ENCODE measurements around the gene NAT9.

The NAT9 gene, protein sequence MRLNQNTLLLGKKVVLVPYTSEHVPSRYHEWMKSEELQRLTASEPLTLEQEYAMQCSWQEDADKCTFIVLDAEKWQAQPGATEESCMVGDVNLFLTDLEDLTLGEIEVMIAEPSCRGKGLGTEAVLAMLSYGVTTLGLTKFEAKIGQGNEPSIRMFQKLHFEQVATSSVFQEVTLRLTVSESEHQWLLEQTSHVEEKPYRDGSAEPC

DNA sequence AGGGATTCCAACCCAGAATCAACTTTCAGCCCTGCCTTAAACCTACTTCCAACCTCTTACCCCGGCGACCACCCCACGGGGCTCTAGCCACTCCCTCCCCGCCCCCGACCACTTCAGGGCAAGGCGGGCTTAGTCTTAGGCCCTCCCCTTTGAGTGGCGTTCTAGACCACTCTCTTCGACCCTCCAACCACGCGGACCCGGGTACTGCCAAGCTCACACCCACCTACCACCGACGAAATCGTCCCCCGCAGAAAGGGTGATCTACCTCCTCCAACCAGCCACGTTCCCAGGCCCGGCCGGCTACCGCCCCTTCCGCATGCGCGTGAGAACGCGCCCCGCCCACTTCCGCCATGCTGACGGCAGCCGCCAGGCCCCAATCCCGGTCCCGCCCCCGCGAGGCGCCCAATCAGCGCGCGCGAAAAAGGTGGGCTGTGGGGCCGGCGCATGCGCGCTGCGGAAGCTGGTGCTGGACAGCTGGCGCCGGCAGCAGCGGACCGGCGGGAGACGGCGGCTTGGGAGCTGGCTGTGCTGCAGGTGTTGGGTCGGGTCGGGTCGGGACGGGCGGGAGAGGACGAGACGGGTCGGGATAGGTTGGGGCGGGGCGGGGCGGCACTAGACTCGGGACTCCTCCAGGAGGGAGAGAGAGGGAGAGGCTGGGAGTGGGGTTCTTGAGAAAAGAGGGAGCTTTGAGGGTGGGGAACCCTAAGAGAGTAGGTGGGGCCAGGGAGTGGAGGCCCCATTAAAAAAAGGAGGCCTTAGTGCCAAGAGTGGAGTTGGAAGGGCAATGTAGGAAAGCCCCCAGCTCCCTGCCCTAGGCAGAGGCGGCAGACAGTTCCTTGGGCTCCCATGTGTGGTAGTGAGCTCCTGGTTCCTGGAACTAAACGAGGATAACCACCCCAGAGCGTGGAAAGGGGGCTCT is at the start of gene NAT9:
Gene NAT9, minus strand, starts transcription at position 302 of the 919 bp plus-strand sequence. CDS start 647 bp downstream, outside the sequence.
- DNase-seq = peak; percentile 81

DNA sequence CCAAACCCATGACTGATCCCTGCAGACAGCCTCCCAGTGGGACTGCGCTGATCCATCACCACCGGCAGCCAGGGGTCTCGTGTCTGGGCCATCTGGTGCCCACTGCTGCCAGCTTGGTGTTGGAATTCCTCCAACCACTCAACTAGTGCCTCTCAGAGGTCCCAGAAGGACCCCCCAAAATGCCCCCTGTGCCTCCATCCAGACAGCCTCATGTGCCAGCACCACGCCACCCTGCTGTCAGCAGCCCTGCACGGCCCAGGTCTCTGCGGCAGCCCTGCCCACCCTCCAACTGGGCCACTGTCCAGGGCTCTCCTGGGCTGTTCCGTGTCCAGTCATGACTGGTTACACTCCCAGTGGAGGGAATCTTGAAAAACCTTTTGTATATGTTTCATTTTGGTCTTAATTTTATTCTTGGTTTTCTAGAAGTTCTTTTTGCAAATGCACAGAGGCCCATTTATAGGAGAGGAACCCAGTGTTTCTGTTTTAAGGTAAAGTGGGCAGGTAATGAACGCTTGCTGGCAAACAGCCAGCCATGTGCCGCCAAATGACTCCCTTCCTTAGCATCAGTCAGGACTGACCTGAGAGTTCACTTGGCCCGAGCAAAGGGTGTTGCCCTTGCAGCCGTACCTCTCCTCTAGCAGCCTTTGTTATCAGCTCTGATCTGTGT is 48.9 kb upstream of the NAT9 start:
- no peak for DNase-seq

DNA sequence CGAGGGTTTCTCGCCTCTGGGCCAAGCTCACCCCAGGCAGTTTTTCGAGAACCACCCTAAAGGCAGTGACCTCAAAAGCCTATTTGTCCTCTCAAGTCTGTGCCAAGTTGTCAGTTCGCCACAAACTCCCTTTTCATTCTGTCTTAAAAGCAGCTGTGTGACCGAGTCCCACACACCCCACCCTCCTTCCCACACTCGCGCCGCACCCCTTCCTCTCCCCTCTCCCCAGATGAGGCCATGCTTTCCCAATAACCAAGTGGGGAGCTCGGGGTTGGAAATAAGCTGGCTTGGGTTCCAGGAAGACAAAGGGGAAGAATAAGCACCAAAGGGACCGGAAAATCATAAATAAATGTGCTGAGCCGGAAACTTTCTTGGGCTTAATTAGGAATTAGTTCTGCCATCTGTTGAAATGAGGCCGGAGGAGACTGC is 46.8 kb upstream of the NAT9 start:
- DNase-seq = no peak

DNA sequence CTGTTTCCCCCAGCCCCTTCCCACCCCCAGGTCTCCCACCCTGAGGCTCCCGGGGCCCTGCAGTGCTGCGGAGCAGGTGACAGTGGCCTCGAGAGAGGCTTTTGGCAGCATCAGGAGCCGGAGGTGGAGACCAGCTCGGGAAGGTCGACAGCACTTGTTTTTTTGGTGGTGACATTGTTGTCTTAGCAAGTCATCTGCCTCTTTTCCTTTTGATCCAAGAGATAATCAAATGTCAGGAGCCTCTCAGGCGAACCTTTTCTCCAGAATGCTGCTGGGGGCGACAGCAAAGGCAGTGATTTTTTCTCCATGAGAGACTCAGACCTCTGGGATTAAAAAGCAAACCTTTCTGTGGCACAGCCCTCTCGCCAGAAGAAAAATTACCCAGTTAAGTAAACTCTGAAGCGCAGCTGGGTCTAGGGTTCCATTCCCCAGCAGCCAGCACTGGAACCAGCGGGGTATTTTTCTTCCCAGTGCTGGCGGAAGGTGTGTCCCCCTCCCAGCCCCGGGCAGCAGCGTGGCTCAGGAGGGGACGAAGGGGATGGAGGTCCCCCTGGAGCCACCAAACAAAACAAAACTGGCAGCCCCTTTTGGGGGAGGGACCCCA is 46.3 kb upstream of the NAT9 start:
- no peak for DNase-seq

DNA sequence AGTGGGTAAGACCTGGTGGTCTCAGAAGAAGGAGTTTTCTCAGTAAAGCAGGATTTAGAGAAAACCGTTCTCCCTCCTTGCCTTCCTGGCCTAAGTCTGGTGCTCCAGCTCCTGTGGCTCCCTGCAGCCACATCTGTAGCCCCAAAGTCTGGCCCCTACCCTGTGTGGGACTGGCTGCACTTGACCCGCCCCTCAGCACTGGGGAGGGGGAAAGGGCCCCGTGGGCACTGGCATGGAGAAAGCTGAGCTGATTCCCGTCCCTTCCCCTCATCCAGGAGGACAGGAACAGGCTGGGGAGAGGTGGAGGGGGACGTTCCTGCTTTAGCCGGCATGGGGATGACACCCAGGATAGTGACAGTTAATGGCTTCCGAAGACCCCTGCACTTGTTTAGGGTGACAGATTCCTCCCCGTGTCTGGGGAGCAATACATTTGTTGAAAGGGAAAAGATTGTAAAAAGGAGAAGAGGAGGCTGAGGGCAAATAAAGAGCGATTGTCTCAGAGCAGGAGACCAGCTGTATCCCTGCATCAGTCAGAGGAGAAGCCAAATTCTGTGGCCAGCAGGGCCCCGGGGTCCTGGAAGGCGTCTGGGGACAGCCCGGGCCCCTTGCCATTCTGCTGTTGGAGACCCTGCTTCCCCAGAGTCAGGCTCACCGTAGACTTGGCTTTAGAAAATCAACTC is 45.6 kb upstream of the NAT9 start:
- DNase-seq = no peak

DNA sequence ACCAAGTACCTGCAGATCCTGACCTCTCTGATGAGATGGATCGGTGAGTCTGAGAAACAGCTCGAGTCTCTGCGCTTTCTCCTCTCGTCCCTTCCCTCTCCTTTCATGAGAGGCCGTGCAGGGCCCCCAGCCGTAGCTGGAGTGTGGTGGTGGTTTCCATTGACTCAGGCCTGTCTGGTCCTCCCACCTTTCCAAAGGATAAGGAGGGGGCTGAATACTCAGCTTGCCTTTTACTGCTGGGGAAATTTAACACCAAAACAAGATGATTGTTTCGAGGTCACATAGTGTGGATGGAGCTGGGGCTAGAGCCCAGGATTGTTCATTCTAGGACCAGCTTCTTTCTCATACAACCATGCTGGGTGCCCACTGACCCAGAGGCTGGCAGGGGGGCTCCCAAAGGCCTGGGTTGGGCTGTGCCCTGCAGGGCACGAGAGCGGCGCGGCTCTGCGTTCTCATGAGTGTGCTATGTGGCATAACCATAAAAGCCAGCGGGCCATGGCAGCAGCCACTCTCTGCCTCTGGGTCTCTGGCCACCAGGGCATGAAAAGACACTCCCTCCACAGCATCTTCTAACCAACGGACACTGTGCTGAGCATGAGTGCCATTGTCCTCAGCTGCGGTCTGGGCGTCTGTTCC is 43.8 kb upstream of the NAT9 start:
- DNase-seq = no peak

DNA sequence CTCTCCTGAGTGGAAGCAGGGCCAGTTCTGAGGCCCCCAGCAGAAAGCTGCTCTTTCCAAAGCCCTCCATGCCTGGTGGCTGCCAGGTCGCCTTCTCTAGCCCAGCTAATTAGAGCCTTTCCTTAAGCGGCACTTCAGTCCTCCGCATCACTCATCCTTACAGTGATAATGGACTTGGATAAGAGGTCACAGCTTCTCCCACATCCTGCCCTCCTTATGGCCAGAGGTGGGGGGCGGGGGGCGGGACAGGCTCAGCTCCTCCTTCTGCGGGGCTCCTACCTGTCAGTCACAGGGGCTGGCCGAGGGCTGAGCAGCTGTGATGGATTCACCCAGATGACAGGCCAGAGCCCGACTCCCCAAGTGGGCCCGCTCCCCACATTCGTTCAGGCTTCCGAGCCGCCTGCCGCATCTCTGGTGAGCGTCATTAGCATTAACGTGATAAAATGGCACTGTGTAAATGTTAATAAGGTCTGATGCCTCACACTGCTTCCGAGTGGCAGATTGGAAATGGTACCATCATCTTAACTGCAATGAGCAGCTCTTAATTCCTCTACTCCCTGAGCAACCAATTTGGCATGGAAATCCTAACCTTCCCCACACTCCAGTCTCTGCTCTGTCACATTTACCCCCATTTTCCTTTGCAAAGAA is 42.3 kb upstream of the NAT9 start:
- no peak for DNase-seq

DNA sequence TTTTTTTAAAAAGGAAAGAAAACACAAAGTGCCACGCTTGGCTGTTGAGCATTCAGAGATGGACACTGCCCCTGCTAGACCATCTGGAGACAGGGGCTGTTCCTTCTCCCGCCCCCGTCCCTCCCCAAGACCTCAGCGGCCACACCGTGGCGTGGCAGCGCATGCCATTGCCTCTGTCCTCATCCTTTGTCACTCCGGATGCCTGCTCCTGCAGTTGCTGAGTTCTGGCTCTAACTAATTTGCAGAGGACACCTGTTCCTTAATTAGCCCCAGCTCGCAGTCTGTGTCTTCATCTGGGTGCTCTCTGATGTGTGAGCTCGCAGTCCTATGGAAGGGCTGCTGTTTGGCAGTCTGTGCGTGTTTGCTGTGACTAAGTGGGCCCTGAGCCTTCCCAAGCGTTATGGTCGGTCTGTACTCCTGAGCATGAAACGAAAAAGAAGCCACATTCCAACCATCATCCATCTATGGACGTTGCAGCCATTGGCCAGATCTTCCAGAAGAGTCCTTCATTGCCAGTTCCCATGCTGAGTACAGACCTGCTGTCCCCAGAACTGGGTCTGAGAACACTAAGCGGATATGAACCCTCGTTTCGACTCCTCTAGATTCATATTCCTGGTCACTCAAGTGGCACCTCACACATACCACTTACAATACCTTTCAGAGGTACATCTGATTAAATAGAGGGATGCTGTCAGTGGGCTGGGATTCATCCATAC is 40.9 kb upstream of the NAT9 start:
- DNase-seq = no peak

DNA sequence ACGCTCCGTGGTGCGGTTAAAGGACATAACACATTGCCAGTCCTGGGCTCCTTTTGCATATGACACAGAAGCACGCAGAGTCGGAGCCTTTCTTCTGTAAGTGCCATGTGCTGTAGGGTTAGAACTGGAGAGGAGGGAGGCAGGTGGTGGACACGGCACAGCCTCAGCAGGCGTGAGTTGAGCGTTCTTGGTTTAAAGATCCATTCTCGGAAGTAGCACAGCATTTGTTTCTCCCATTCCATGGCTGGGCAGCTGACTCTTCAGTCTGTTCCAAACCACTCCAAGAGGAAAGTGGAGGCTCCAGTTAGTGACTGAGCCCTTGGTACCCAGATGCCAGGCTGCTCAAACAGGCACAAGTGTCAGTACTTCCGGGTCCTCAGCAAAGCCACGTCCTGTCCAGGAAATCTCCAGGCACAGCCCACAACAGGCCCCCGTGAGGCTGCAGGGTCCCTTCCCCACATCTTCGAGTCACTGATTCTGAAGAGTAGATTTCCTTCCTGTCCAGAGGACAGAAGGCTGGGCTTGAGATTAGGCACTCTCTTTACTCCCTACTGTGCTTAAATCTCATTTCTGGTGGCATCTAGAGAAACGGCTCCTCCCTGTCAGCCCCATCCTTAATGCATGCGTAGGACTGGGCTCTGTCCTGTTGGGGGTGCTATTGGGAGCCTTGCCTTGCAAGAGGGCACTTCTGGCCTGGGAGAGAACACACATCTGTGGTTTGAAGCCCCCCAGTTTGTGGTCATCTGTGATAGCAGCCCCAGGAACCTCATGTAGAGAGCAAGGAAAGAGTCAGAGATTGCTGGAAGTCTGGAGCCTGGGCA is 39.6 kb upstream of the NAT9 start:
- no peak for DNase-seq

DNA sequence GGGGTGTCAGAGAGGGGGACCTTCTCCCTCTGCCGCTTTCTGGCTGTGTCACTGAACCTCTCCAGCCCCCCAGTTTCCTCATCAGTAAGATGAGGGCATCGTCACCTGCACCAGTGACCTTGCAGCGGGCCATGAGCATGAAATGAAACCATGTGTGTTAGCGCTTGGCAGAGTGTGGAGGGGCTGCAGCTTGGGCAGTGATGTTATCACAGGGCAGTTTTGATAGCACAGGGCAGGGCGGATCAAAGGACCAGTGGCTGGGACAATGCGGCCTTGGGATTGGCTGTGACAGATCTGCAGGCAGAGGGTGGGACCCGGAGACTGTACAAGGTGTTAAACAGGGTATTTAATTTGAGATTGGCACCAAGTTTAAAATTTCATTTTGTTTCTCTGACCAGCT is 38.9 kb upstream of the NAT9 start:
- DNase-seq = no peak

DNA sequence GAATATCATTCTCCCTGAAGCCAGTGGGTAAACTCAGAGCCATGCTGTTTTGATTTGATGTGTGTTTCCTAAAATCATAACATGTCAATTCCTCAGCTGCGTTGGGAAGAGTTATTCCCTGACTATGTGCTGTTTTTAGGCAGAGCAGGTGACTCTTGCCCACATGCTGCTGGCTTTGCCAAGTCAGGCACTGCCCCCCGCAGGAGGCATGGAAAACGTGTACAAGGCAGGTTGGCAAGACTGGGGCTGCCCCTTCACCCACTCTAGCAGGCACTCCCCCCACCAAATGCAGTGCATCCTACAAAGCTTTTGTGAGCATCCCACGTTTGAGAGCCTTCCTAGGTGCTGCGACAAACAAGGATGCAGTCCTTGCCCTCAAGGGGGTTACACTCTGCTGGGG is 38.3 kb upstream of the NAT9 start:
- no peak for DNase-seq

DNA sequence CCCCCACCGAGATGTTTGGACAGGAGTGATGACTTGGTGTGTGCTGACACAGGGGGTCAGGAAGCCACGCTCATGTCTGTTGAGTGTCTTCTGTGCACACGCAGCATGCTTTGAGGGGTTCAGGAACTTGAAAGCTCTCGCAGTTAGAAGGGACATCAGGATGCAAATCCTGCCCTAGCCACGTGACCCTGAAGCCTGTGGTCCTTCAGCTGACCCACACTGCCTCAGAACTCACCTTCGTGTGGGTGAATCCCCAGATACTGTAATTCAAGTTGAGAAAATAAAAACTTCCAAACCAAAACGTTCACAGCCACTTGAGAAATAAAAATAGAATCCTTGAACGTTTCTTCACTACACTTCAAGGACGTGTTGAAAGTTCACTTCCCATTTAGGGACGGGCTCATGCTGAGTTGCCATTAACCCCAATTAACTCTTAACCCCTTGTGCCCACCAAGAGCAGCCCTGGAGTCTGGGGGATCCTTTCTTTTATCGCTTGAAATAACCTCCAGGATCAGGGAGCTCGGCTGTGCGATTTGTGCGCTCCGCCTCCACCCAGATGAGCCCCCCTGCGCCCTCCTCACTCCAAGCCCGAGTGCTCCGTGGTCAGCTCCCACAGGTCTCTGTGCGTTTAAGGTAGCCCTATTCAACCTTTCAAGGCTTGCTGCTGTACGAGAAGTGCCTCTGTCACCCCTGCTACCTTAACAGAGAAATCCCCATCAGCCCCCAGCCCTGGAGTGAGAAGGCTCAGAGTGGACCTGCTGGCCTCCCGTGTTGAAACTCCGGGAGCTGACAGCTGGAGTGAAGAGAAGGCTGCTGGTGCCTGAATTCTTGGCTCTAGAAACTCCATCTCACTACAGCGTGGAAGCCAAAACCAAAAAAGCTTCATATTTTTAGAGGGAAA is 36.2 kb upstream of the NAT9 start:
- no peak for DNase-seq

DNA sequence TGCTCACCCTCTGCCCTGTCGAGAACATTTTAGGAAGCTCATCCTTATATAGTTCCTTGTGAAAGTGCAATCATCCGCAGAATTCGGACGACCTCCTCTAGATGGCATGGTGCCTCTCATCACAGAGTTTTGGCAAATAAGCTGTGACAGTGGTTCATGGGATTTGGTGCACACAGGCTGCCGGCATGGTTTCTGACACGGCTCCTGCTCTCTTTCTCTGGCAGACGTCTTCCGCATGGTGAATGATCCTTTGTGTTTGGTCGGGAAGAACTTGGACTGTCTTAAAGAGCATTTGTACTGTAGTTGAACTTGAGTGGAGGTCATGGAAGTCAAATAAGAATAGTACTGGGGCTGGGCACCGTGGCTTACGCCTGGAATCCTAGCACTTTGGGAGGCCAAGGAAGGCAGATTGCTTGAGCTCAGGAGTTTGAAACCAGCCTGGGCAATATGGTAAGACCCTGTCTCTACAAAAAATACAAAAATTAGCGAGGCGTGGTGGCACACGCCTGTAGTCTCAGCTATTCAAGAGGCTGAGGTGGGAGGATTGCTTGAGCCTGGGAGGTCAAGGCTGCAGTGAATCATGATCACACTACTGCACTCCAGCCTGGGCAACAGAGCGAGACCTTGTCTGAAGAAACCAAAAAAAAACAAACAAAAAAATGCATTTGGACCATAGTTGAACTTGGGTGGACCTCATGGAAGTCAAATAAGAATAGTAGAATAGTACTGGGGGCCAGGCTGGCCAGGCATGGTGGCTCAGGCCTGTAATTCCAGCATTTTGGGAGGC is 34.7 kb upstream of the NAT9 start:
- DNase-seq = no peak

DNA sequence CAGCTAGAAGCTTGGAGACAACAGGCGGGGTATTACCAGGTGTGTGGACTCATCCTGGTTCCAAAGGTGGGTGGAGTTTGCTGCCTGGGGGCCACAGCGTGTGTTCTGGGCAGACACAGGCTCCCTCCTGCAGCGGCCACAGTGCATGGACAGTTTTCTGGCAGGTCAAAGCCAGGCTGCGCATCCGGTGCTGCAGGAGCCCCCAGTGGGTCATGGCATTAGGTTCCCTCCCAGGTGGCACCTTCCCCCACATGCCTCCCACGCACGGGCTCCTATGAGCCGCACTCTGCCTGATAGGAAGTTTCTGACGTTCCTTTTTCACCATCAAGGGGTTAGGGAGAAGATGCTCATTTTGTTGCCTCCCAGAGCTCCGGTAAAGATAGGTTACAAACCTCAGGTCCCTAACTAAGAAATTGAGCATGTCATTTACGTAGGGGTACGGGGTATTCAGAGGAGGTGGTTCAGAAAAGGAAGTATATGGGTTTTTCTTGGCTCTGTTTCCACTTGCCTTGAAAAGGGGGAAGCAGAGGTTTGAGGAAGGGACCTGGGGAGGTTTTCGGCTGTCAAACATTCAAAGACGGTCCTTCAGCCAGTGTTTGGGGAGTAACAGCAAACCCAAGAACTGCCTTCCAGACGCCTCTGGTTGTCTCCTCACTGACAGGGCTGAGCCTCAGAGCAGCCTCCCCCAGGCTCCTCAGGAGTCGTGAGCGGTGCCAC is 32.7 kb upstream of the NAT9 start:
- DNase-seq = no peak

DNA sequence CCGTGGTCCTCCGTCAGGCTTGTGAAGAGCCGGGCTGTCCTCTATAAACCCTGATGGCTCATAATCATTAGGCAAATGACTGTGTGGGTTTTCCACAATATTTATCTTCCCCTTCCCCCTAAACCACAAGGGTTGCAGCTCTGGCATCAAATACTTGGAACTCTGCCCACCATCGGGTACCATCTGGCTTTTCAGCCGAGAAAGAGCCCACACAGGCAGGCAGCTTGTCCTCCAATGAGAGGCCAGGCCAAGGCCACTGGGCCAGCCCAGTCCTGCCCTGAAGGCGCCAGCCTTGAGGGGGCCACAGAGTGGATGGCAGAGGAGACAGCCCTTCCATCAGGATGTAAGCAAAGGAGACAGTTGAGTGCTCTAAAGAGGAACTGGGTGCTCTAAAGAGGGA is 31.8 kb upstream of the NAT9 start:
- no peak for DNase-seq

DNA sequence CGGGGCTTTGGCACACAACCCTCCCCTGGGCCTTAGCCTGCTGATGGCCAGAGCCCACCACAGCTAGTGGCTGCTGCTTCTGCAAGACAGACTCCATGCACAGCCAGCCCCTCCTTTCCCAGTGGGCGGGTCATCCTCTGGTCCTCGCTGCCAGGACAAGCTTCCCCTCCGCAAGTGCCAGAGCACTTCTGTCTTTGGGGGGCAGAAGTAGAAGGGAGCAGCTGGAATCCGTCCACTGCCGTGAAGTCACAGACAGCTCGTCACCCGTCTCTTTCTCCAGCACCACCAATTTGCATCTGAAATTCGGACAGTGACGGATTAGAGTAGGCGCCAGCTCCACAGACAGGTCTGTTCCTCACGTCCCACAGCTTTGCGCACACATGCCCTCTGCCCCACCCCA is 31.3 kb upstream of the NAT9 start:
- DNase-seq = no peak

DNA sequence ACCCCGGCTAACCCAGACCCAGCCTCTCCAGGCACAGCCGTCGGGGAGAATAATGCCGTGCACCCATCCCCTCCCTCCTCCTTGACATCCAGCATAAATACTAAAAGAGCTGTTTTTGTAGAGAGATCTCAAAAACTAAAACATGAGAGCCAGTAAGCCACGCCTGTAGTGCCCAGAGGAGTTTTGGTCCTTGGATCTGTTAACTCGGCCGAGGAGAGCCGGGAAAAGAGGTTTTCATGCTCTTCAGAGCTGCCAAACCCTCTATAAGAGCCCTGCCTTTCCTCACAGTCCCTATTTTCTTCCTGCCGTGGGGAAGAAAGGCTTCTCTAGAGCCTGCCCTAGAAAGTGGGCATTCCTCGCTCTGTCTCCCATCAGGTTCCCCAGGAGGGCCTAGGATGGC is 30.2 kb upstream of the NAT9 start:
- no peak for DNase-seq

DNA sequence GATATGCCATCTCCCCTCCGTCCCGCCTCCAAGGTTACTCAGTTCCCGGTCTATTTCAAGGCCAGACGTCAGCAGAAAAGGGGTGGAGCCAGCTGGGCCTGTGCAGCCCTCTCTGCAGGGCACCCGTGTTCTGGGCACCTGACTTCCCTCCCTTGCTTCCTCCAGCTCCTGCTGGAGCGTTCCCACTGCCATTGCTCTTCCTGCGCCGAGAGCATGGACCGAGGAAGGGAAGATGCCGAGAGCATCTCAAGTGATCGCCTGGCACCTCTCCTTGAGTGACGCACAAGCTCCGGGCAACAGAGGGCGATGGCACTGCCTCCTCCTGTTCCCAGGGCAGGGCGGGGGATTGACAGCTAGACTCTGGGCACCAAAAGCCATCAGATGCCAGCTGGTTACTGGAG is 29.4 kb upstream of the NAT9 start:
- DNase-seq = no peak
